ENCODE results near the gene RAB21.
"Not testable (repeated sequence)": the region's sequence is repeated elsewhere in the genome, so short reads cannot be mapped to it uniquely, and the experiment has no call there.

RAB21 gene

DNA sequence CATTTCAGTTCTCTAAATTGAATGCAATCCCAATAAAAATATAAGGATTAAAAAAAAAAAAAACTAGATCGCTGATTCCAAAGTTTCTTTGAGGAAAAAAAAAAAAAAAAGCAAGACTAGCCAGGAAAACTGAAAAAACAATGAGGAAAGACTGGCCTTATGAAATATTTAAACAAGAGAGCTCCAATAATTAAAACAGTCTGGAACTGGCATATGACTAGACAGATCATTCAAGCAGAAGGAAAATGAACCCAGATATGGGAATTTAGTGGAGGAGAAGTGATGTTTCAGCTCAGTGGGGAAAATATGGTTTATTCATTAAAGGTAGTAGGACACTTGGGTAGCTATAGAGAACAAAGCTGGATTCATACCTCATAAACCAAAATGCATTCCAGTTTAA is 42.9 kb downstream of the RAB21 start:
- DNase-seq (ENCODE audit: low read depth in 2 of 2), result peak in 1 of 2 experiments; percentile 4

- no peak for DNase-seq (ENCODE audit: low read depth in 2 of 2)
Measured at GRCh38 chr12:71799106-71799505, 44.4 kb downstream of the RAB21 start.

- DNase-seq (ENCODE audit: low read depth in 2 of 2), result no peak
Measured at GRCh38 chr12:71800177-71800576, 45.5 kb downstream of the RAB21 start.

GRCh38 chr12:71804505-71804904 is 49.8 kb downstream of the RAB21 start:
- DNase-seq (ENCODE audit: low read depth in 2 of 2), result no peak

GRCh38 chr12:71810921-71811320 is 56.3 kb downstream of the RAB21 start:
- DNase-seq (ENCODE audit: low read depth in 2 of 2), result no peak

- DNase-seq (ENCODE audit: low read depth in 2 of 2), result not testable (repeated sequence)
Measured at GRCh38 chr12:71815242-71815641, 60.6 kb downstream of the RAB21 start.

GRCh38 chr12:71822088-71822487 is 67.4 kb downstream of the RAB21 start:
- not testable (repeated sequence) for DNase-seq (ENCODE audit: low read depth in 2 of 2)

DNA sequence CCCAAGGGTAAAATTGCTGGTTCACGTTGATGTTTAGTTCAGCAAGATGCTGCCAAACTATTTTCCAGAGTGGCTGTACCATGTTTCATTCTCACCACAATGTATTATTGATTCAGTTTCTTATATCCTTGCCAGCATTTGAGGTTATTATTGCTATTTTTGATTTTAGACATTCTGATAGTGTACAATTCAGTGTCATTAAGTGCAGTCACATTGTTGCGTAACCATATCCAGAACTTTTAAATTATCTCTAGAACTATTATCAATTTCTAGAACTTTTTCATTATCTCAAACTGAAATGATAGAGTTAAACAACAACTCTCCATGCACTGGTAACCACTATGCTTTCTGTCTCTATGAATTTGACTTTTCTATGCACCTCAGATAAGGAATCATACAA is 74.2 kb downstream of the RAB21 start:
- no peak for DNase-seq (ENCODE audit: low read depth in 2 of 2)

- DNase-seq (ENCODE audit: low read depth in 2 of 2), result no peak
Measured at GRCh38 chr12:71837356-71837755, 82.7 kb downstream of the RAB21 start.

DNA sequence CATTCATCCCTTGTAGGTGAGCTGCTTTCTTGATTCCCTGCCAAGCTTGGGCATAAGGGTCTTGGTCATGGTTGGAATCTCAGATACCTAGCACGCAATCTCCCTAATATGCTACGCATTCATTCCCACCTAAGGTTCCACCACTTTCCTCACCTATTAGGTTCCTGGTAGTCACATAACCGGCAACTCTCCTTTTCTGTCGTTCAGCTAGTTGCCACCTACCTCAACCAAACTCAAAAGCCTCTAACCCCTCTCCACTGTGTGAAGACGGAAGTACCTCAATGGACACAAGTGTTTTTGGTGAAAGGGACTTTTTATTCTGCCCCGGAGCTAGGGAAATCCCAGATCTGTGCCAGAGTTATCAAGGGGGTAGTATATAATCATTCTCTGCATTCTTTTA is 83.6 kb downstream of the RAB21 start:
- no peak for DNase-seq (ENCODE audit: low read depth in 2 of 2)

DNA sequence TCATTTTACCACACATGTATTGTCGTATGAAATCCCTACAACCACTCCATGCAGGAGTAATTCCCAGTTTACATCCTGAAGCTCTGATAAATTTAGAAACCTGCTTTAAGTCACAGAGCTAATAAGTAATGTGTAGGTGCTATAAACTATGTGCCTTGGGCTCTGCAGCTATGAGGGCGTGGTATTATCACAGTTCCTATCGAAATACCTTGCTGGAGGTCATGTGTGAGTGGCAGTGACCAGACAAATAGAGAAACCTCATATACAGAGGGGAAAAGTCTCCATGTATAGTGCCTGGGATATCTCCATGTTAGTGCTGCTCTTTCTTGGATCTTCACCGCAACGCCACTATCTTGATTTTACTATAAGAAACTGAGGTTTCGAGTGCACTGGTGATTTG is 84.0 kb downstream of the RAB21 start:
- DNase-seq (ENCODE audit: low read depth in 2 of 2), result no peak

DNA sequence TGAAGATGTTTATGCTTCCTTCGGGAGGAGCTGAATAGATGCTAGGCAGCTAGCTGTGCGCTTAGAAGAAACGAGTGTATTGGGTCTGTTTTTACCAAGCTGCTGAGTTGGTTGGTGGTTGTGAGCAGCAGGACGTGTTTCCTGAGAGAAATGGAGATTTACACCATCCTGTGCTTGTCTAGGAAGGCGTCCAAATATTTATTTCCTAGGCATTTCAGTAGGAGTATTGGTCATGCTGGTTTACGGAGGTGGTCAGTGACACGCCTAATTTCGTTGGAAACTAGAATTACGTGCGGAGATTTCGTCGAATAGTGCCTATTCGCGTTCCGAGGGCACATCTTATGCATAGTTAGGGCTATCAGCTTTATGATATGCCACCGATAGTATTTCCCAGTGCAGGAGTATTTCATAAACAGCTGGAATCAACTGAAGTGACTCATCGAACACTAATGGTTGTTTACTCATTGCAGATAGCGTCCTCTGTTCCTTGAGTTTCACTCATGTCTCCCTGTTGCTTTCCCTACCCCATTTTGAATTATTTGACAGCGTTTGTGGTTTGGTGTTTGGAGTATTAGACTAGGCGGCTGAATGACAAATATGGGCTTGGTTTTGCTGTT is 85.7 kb downstream of the RAB21 start:
- no peak for DNase-seq (ENCODE audit: low read depth in 2 of 2)

GRCh38 chr12:71846322-71846940 is 91.8 kb downstream of the RAB21 start:
- no peak for DNase-seq (ENCODE audit: low read depth in 2 of 2)

DNA sequence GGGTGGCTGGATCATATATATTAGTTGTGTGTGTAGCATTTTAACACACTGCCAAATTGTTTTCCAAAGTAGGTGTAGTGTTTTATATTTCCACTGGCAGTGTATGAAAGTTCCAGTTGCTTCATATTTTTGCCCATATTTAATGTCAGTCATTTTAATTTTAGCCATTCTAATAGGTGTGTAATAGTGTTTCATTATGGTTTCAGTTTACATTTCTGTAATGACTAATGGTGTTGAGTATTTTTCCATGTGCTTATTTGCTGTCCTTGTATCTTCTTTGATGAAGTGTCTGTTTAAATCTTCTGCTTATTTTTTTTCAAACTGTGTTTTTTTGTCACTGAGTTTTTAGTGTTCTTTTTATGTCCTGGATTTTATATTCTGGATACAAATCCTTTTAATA is 93.5 kb downstream of the RAB21 start:
- DNase-seq (ENCODE audit: low read depth in 2 of 2), result no peak

- no peak for DNase-seq (ENCODE audit: low read depth in 2 of 2)
Measured at GRCh38 chr12:71849109-71849851, 94.6 kb downstream of the RAB21 start.
